Ishikawa (cell line): ENCODE measurements around the gene PTRH1.

Source experiments
- CEBPB ChIP-seq: IDR thresholded peaks from 2 replicates; pipeline ENCODE4 v1.6.1; 2012
- CREB1 ChIP-seq: IDR thresholded peaks from 2 replicates; pipeline ENCODE4 v1.6.1; 2012; ENCODE audit warnings: low read depth
- EGR1 ChIP-seq: IDR thresholded peaks from 2 replicates; pipeline ENCODE4 v1.6.1; 2012
- EP300 ChIP-seq: IDR thresholded peaks from 2 replicates; pipeline ENCODE4 v1.6.1; 2012; ENCODE audit warnings: borderline replicate concordance
- FOXM1 ChIP-seq: IDR thresholded peaks from 2 replicates; pipeline ENCODE4 v1.6.1; 2012; ENCODE audit warnings: low read depth, borderline replicate concordance
- NFIC ChIP-seq: IDR thresholded peaks from 2 replicates; pipeline ENCODE4 v1.6.1; 2012
- RAD21 ChIP-seq: IDR thresholded peaks from 2 replicates; pipeline ENCODE4 v1.6.1; 2012; ENCODE audit warnings: low read depth
- TAF1 ChIP-seq: IDR thresholded peaks from 2 replicates; pipeline ENCODE4 v1.6.1; 2012; ENCODE audit warnings: low read depth, mild to moderate bottlenecking
- TCF12 ChIP-seq: IDR thresholded peaks from 2 replicates; pipeline ENCODE4 v1.6.1; 2012; ENCODE audit warnings: low read depth
- TEAD4 ChIP-seq: IDR thresholded peaks from 2 replicates; pipeline ENCODE4 v1.6.1; 2012
- YY1 ChIP-seq: IDR thresholded peaks from 2 replicates; pipeline ENCODE4 v1.6.1; 2012; ENCODE audit warnings: low read depth
- ZBTB7A ChIP-seq: IDR thresholded peaks from 2 replicates; pipeline ENCODE4 v1.6.1; 2012; ENCODE audit warnings: low read depth
- TF ChIP-seq, protein P1 (sequence below): IDR thresholded peaks from 2 replicates; pipeline ENCODE4 v1.6.1; 2012; ENCODE audit warnings: low read depth, mild to moderate bottlenecking
- TF ChIP-seq, protein P2 (sequence below): IDR thresholded peaks from 2 replicates; pipeline ENCODE4 v1.6.1; 2012
- TF ChIP-seq, protein P3 (sequence below): IDR thresholded peaks from 2 replicates; pipeline ENCODE4 v1.6.1; 2012

PTRH1 gene

DNA sequence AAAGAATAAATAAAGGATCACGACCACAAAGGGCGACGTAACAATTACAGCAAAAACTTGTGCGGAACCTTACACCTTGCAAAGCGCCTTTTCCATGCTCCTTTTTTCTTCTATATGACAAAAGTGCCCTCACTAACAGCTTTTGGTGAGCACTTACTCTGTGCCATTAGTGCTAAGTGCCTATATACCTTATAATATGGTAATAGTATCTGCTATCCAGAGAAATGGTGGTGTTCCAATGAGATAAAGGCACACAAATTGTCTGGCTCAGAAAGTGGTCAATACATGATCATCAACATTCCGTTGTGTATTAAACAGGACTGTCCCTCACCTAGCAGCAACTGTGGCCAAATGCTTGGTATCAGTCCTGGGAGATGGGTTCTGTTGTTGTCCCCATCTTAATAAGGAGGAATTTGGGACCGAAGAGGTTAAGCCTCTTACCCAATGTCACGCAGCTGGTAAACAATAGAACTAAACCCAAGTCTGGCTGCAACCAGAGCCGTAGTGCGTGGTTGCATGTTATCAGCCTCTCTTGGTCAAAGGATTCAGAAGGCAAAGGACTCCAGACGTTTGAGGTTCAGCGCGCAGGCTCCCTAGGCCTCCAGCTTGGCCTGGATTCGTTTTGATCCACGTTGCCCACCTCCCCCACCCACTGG lies 20.2 kb upstream of the PTRH1 start:
- TF ChIP-seq FOXM1, result peak; percentile 12; the same call in 1 of the 2 replicates
- TF ChIP-seq YY1, result no peak

DNA sequence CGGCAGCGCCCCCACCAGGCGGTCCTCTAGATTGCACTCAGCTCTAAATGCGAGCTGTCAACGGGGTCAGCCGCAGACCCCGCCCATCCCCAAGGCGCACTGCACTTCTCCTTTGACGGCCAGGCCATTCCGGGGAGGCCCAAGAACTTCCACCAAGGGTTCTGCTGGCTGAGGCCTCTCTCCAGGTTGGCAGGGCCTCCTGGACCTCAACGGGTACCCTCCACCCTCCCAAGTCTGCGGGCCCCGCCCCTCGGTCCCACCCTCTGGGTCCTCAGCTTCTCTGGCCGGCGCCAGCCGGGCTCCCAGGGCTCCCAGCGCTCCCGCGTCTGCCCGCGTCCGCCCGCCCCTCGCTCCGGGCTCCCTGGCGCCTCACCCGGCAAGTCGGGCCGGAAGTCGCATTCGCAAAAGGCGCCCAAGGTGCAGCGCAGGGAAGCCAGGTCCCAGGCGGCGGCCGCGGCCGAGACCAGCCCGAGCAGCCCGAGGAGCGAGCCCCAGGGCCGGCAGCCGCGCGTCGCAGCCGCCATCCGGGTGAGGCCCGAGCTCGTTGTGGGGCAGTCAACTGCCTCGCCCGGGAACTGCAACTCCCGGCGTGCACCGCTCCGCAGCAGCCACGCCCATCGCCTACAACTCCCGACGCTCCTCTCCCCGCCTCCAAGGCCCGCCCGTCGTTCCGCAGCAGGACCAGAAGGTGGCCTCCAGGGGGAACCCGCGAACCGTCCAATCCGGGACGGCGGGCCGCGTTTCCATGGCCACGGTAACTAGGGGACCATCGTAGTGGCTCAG lies 19.5 kb upstream of the PTRH1 start, which contains the start of gene TOR2A:
Gene TOR2A, minus strand, starts transcription at position 548 of the 783 bp plus-strand sequence. Its CDS starts 24 bp downstream, at position 524.
- TF ChIP-seq EP300, result no peak; the same call in 1 of the 2 replicates
- peak; percentile 31; the same call in 1 of the 2 replicates for TF ChIP-seq TAF1
- no peak for TF ChIP-seq TEAD4
- TF ChIP-seq ZBTB7A, result peak; percentile 74; the same call in 1 of the 2 replicates
- peak; percentile 41; the same call in 1 of the 2 replicates for TF ChIP-seq TCF12
- TF ChIP-seq CREB1, result no peak
- TF ChIP-seq NFIC, result 0 out of 2 replicates have a peak, but pooled peaks have one; percentile 16
- TF ChIP-seq, protein P1, sequence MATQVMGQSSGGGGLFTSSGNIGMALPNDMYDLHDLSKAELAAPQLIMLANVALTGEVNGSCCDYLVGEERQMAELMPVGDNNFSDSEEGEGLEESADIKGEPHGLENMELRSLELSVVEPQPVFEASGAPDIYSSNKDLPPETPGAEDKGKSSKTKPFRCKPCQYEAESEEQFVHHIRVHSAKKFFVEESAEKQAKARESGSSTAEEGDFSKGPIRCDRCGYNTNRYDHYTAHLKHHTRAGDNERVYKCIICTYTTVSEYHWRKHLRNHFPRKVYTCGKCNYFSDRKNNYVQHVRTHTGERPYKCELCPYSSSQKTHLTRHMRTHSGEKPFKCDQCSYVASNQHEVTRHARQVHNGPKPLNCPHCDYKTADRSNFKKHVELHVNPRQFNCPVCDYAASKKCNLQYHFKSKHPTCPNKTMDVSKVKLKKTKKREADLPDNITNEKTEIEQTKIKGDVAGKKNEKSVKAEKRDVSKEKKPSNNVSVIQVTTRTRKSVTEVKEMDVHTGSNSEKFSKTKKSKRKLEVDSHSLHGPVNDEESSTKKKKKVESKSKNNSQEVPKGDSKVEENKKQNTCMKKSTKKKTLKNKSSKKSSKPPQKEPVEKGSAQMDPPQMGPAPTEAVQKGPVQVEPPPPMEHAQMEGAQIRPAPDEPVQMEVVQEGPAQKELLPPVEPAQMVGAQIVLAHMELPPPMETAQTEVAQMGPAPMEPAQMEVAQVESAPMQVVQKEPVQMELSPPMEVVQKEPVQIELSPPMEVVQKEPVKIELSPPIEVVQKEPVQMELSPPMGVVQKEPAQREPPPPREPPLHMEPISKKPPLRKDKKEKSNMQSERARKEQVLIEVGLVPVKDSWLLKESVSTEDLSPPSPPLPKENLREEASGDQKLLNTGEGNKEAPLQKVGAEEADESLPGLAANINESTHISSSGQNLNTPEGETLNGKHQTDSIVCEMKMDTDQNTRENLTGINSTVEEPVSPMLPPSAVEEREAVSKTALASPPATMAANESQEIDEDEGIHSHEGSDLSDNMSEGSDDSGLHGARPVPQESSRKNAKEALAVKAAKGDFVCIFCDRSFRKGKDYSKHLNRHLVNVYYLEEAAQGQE, result no peak
- TF ChIP-seq FOXM1, result peak; percentile 70; the same call in 1 of the 2 replicates
- no peak for TF ChIP-seq CEBPB
- TF ChIP-seq YY1, result peak; percentile 74; the same call in 1 of the 2 replicates
- peak; percentile 94 for TF ChIP-seq RAD21
- TF ChIP-seq, protein P2, sequence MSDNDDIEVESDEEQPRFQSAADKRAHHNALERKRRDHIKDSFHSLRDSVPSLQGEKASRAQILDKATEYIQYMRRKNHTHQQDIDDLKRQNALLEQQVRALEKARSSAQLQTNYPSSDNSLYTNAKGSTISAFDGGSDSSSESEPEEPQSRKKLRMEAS, result no peak; the same call in none of the 2 replicates
- TF ChIP-seq, protein P3, sequence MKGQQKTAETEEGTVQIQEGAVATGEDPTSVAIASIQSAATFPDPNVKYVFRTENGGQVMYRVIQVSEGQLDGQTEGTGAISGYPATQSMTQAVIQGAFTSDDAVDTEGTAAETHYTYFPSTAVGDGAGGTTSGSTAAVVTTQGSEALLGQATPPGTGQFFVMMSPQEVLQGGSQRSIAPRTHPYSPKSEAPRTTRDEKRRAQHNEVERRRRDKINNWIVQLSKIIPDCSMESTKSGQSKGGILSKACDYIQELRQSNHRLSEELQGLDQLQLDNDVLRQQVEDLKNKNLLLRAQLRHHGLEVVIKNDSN, result no peak
- TF ChIP-seq EGR1, result no peak

DNA sequence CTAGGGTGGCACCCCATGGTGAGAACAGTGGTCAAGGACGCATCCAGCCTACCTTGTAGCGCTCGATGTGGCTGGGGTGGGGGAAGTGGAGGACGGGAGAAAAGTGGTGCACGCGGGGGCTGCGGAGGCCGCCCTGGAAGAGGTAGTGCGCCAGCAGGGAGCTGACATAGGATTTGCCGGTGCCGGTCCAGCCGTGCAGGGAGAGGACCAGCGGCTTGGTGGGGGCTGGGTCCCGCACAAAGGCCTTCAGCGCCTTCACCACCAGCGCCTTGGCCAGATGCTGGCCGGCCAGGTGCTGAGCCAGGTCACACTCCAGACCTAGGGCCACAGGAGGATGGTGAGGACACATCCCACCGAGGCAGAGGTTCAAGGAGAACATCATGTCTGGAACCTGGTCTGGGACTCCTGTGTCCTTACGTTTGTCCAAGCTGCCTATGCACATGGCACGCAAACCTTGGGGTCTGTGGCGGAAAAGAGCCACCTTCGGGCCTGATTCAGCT lies 18.8 kb upstream of the PTRH1 start:
- TF ChIP-seq TEAD4 (no peak), NFIC (no peak), ZBTB7A (no peak), RAD21 (no peak), CREB1 (no peak), EP300 (no peak)
- TF ChIP-seq, protein P1, result no peak

DNA sequence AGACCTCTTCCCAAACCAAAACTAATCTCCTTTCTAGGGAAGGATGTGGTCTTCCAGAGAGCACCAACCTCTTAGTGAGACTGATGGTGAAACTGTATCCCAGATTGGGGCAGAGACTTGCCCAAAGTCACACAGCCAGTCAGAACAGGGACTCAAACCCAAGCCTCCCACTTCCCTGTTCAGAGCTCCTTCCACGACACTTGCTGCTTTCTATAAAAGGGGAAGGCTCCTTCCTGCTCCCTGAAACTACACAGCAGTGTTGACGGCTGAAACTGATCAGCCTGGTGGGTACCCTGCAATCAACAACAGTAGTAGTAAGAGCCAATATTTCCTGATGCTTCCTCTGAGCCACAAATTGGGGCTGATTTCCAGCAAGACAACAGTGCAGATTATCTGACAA lies 18.2 kb upstream of the PTRH1 start:
- no peak for TF ChIP-seq ZBTB7A
- TF ChIP-seq, protein P3, result no peak
- no peak for TF ChIP-seq TAF1

DNA sequence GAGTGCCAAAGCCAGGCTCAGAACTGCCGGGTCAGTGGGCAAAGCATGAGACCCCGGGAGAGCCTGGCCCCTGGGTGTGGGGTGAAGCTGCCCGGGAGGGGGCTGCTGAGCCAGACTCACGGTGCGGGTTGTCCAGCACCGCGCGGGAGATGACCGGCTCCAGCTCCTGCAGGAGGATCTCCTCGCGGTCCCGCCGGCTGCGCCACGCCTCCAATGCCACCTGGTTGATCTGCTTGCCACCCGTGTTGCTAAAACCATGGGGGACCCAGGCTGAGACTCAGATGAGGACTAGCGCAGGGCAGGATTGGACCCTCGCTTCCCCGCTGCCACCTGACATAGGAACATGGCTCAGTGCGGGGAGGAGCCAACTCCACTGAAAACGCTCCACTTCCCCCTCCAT lies 17.0 kb upstream of the PTRH1 start:
- TF ChIP-seq RAD21 (no peak), EGR1 (no peak), EP300 (no peak), CEBPB (no peak), NFIC (no peak), TAF1 (no peak), CREB1 (no peak), YY1 (no peak), FOXM1 (no peak), ZBTB7A (no peak)
- TF ChIP-seq, protein P2, result no peak
- TF ChIP-seq, protein P1, result no peak
- TF ChIP-seq, protein P3, result no peak
